Mesodermal cell (in vitro differentiated cells): ENCODE data around the gene PIP4K2C.

ENCODE experiments used
- H3K27ac ChIP-seq: 2 replicates; pipeline ENCODE4 v1.7.0; 2013; ENCODE audit warnings: mild to moderate bottlenecking, low read depth, low read length, moderate library complexity; ENCODE audit not compliant: severe bottlenecking
- H3K36me3 ChIP-seq: 2 replicates; pipeline ENCODE4 v1.7.1; 2013; ENCODE audit warnings: mild to moderate bottlenecking, low read length, moderate library complexity; ENCODE audit not compliant: control insufficient read depth, insufficient read depth
- H3K4me1 ChIP-seq: one replicate; pipeline ENCODE4 v1.7.1; 2013; ENCODE audit warnings: mild to moderate bottlenecking, low read length; ENCODE audit not compliant: insufficient read depth, control insufficient read depth, poor library complexity, severe bottlenecking
- H3K4me3 ChIP-seq: 2 replicates; pipeline ENCODE4 v1.7.0; 2013; ENCODE audit warnings: low read length, control low read depth, mild to moderate bottlenecking; ENCODE audit not compliant: insufficient read depth, poor library complexity, severe bottlenecking; ENCODE audit errors: extremely low read depth
- H3K9me3 ChIP-seq: 2 replicates; pipeline ENCODE4 v1.7.1; 2013; ENCODE audit warnings: mild to moderate bottlenecking, low read length, moderate library complexity; ENCODE audit not compliant: control insufficient read depth
- WGBS, 2 experiments: methylation state at CpG; one replicate each; pipeline ENCODE4 v1.1.5; 2013; ENCODE audit warnings: missing lambda C conversion rate in 2 of 2; ENCODE audit not compliant: insufficient coverage in 2 of 2; 5-methylcytosine and 5-hydroxymethylcytosine counted together

Gene PIP4K2C

DNA sequence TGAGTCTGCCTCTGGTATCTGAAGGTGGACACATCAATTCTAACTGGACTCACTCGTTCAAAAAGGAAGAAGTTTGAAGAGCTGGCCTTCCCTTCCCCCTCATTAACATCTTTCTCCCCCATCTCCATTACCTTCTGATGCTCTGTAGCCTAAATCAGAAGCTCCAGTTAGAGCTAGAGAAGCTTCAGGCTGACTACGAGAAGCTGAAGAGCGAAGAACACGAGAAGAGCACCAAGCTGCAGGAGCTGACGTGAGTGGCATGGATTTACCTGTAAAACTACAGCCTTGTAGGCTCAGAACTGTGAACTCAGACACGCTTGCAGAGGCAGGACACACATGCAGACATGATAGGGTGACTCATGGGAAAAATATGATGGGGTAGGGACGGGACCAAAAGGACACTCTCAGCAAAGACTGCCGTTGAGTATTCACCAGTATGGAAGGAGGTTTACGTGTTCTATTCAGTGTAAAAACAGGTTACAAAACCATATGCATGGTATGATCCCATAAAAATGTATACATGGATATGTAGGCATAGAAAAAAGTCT is 14.3 kb upstream of the PIP4K2C start:
- no peak overlapping the region for H3K4me3 ChIP-seq
- WGBS, 2 experiments, result 91 to 97% methylated on average over 8 to 9 of the region's 9 CpGs
- H3K9me3 ChIP-seq, result no peaks in the 10 kb centered on the region
- no peak overlapping the region for H3K27ac ChIP-seq
- no peaks in the 10 kb centered on the region for H3K36me3 ChIP-seq
- H3K4me1 ChIP-seq, result no peaks in the 10 kb centered on the region

DNA sequence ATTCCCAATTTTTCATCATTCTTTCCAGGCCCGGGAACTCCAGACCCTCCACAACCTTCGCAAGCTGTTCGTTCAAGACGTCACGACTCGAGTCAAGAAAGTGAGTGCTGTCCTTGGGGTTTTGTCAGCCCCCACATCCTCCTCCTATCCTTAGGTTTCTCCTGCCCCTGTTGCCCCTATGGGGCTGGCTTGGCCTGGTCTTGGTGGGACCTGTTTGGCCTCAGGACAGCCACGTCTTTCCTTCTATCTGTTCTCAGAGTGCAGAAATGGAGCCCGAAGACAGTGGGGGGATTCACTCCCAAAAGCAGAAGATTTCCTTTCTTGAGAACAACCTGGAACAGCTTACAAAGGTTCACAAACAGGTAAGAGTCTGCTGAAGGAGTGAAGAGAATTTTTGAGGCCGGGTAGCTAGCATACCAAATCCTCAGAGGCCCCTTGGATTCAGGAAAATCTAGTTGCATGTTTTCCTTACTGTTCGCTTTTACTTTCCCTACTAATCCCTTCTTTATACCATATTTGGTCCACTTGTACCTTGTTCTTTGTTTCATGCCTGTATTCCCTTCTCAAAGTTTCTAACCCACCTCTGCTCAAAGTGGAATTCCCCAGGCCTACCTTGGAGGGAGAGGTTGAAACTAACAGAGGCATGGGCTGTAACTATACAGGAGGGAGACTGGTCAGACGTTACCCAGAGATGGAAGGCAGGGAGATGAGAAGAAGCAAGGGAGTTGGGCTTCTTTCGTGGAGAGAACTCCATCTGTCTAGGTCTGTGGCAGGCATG is 12.8 kb upstream of the PIP4K2C start:
- no peaks in the 10 kb centered on the region for H3K9me3 ChIP-seq
- no peaks in the 10 kb centered on the region for H3K4me1 ChIP-seq
- WGBS, 2 experiments, result 92 to 93% methylated on average over 10 of the region's 12 CpGs
- no peak overlapping the region for H3K4me3 ChIP-seq
- no peak overlapping the region for H3K27ac ChIP-seq
- H3K36me3 ChIP-seq, result no peaks in the 10 kb centered on the region

DNA sequence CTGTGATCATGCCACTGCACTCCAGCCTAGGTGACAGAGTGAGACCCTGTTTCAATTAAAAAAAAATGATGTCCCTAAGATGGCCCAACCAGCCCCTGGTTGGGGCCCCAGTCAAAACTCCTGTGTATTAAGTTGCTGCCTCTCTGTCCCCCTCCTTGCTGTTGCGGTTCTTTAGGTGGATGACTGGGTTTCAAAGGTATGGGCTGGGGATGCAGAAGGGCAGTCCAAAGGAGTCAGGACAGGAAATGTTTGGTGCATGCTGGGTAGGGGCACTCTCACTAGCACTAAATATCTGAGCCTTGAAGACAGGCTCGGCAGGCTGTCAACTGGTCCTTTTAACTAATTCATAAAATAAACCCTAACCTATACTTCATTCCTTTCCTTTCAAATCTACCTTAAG is 12.0 kb upstream of the PIP4K2C start:
- H3K36me3 ChIP-seq, result no peaks in the 10 kb centered on the region
- WGBS, 2 experiments, result 92 to 100% methylated on average over 1 to 2 of the region's 2 CpGs

DNA sequence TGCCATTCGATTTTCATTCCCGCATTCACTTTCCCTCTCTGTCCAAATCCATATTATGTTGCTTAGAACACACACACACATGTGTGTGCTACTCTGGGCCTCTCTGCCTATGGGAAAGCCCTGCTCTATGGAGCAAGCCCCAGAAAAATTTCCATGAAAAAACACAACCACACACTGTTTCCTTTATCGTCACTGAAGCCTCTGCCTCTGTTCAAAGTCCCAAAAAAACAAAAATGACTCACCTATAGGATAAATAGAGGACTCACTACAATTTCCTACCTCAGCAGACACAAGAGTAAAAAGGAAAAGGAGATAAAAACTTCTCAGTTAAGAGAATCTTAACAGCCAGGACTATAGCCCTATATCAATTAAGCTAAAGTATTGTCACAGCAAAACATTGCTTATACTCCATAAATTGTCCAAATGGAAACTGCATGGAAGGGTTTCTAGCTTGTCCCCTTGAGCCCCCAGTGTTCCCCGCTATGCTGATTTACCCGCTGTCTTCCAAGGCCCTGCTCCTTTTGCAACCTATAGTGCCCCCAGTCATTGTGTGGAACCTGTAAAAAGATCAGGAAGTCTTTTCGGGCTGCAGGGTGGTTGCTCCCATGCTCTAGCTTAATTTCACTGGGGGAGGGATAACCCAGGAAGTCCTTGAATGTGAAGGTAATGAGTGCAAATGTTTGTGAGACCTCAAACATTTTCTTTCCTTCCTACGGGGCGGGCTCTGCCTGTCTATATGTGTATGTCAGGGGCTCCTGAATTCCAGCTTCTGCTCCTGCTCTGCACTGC is 11.1 kb upstream of the PIP4K2C start:
- WGBS, 2 experiments, result 81 to 93% methylated on average over 3 of the region's 8 CpGs
- H3K36me3 ChIP-seq, result no peaks in the 10 kb centered on the region
- H3K9me3 ChIP-seq, result no peaks in the 10 kb centered on the region
- no peak overlapping the region for H3K4me3 ChIP-seq
- no peak overlapping the region for H3K27ac ChIP-seq
- no peaks in the 10 kb centered on the region for H3K4me1 ChIP-seq

More for the DNA sequence above, 12.0 kb upstream of the PIP4K2C start:
- no peaks in the 10 kb centered on the region for H3K4me1 ChIP-seq
- no peaks in the 10 kb centered on the region for H3K9me3 ChIP-seq
- H3K4me3 ChIP-seq, result no peak overlapping the region
- no peak overlapping the region for H3K27ac ChIP-seq

GRCh38 chr12:57580466-57580795 is 10.6 kb upstream of the PIP4K2C start:
- Histone ChIP-seq H3K36me3 (no peaks in the 10 kb centered on the region), H3K4me1 (no peaks in the 10 kb centered on the region), H3K9me3 (no peaks in the 10 kb centered on the region), H3K27ac (no peak overlapping the region), H3K4me3 (no peak overlapping the region)
- 82 to 84% methylated on average over 1 to 2 of the region's 4 CpGs for WGBS, 2 experiments

GRCh38 chr12:57581802-57582201 is 9.2 kb upstream of the PIP4K2C start:
- WGBS, 2 experiments, result no CpG with 5 or more reads among the region's 1 CpG
- H3K4me3 ChIP-seq, result no peak overlapping the region
- no peaks in the 10 kb centered on the region for H3K36me3 ChIP-seq
- H3K9me3 ChIP-seq, result no peaks in the 10 kb centered on the region
- no peak overlapping the region for H3K27ac ChIP-seq
- H3K4me1 ChIP-seq, result no peaks in the 10 kb centered on the region

DNA sequence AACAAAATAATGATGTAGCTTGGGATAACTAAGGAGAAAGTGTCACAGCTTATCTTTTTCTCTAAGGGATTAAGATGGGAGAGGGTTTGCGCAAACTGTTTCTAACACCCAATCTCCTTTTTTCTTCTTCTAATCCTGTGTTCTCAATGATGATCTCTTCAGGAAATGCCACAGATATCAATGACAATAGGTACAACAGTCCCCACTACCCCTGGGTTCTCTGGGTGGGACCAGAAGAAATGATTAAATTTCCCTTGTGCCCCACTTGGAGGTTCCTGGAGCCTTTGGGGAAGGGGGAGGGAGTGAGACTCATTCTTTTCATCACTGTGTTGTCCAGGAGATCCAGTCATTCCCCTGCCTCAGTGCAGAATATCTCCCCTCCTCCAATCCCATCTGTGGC is 8.6 kb upstream of the PIP4K2C start:
- no CpG with 5 or more reads among the region's 1 CpG for WGBS, 2 experiments
- no peaks in the 10 kb centered on the region for H3K4me1 ChIP-seq
- H3K27ac ChIP-seq, result no peak overlapping the region
- H3K36me3 ChIP-seq, result no peaks in the 10 kb centered on the region
- no peaks in the 10 kb centered on the region for H3K9me3 ChIP-seq
- no peak overlapping the region for H3K4me3 ChIP-seq

GRCh38 chr12:57583008-57583831 is 7.8 kb upstream of the PIP4K2C start:
- no peak overlapping the region for H3K27ac ChIP-seq
- no peaks in the 10 kb centered on the region for H3K4me1 ChIP-seq
- no peak overlapping the region for H3K4me3 ChIP-seq
- no peaks in the 10 kb centered on the region for H3K9me3 ChIP-seq
- no peaks in the 10 kb centered on the region for H3K36me3 ChIP-seq
- WGBS, 2 experiments, result 67 to 68% methylated on average over 10 to 12 of the region's 13 CpGs

GRCh38 chr12:57584050-57584449 is 6.9 kb upstream of the PIP4K2C start:
- Histone ChIP-seq H3K36me3 (no peaks in the 10 kb centered on the region), H3K4me3 (no peak overlapping the region), H3K9me3 (no peaks in the 10 kb centered on the region), H3K4me1 (no peaks in the 10 kb centered on the region), H3K27ac (no peak overlapping the region)
- no CpG with 5 or more reads among the region's 2 CpGs for WGBS, 2 experiments

DNA sequence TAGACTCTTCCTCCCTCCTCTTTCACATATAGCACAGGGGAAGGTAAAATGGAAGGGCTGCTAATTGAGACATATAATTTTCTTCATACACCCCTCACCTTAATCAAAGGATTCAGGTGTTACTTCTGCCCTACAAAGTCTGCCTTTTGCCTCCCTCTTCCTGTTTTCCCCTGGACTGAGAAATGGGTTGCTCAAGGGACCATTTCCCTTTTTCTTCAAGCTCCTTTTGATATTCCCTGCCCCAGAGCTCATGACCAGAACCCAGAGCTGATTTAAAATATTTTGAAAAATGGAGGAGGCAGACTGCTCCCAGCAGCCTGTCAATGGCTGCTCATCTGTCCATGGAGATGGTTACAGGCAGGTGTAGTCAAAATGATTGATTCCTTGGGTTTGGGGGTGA is 6.3 kb upstream of the PIP4K2C start:
- H3K4me1 ChIP-seq, result no peaks in the 10 kb centered on the region
- H3K36me3 ChIP-seq, result no peaks in the 10 kb centered on the region
- no peak overlapping the region for H3K4me3 ChIP-seq
- no peaks in the 10 kb centered on the region for H3K9me3 ChIP-seq
- no peak overlapping the region for H3K27ac ChIP-seq
